ENCODE data around the gene OSGIN1.

DNA sequence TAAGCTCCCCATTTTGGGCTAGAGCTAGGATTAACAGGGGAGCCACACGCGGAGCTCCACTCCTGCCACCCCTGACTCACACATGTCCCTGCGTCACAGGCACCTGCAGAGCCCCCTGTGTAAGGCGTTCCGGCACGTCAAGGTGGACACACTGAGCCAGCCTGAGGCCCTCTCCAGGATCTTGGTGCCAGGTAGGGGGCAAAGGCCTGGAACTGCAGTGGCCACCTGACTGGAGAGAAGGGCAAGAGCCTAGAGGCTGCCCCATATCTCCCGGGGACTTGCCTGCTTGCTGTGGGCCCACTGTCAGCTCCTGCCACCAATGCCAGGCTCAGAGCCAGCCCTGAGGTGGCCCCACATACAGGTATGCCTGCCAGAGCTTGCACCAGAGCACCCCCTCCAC, 48.7 kb downstream of the OSGIN1 start:
- TF ChIP-seq, protein P1, sequence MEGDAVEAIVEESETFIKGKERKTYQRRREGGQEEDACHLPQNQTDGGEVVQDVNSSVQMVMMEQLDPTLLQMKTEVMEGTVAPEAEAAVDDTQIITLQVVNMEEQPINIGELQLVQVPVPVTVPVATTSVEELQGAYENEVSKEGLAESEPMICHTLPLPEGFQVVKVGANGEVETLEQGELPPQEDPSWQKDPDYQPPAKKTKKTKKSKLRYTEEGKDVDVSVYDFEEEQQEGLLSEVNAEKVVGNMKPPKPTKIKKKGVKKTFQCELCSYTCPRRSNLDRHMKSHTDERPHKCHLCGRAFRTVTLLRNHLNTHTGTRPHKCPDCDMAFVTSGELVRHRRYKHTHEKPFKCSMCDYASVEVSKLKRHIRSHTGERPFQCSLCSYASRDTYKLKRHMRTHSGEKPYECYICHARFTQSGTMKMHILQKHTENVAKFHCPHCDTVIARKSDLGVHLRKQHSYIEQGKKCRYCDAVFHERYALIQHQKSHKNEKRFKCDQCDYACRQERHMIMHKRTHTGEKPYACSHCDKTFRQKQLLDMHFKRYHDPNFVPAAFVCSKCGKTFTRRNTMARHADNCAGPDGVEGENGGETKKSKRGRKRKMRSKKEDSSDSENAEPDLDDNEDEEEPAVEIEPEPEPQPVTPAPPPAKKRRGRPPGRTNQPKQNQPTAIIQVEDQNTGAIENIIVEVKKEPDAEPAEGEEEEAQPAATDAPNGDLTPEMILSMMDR (conservative IDR thresholded peaks at IDR 0.05; ENCODE audit: low read depth, low read length) = no peak
- no peak for TF ChIP-seq EZH2phosphoT487 (IDR thresholded peaks at IDR 0.05; ENCODE audit: borderline replicate concordance, low read length)
